ENCODE results near the gene SH2D6. TPM values are rescaled to one million over a fixed set of nuclear protein-coding genes. Genes with fewer than 3 reads are reported as not detected.
"Not testable (repeated sequence)": the region's sequence is repeated elsewhere in the genome, so short reads cannot be mapped to it uniquely, and the experiment has no call there.

Gene SH2D6
- total and polyA plus RNA-seq, 2 donors (not counting 1 experiment from before 2014, with no cell fraction given) = 0.27 to 1.6 TPM

DNA sequence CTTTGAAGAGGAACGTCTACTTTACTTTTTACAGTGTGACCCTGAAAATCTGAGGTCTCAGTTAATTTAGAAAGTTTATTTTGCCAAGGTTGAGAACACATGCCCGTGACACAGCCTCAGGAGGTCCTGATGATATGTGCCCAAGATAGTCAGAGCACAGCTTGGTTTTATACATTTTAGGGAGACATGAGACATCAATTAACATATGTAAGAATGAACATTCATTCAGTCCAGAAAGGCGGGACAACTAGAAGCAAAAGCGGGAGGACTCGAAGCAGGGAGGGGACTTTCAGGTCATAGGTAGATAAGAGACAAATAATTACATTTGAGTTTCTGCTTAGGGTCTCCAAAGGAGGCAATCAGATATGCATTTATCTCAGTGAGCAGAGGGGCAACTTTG, 40.3 kb upstream of the SH2D6 start:
- no peak overlapping the region for H3K27ac ChIP-seq (ENCODE audit: low read length in 2 of 2)
- Mint-ChIP-seq H3K27me3 (no peaks in the 10 kb centered on the region), H3K4me3 (no peak overlapping the region), H3K9me3 (ENCODE audit: insufficient read depth) (no peaks in the 10 kb centered on the region), H3K27ac (no peak overlapping the region), H3K4me1 (no peaks in the 10 kb centered on the region)
- no peaks in the 10 kb centered on the region for H4K20me1 ChIP-seq (ENCODE audit: control insufficient read depth, insufficient read depth, low read length, poor library complexity, severe bottlenecking)
- H3K9me3 ChIP-seq (ENCODE audit: control extremely low read depth in 1 of 3, control insufficient read depth in 2 of 3, insufficient read depth in 1 of 3, low read length in 2 of 3) = peaks cover 0 to 8% (median 4%) of the 10 kb centered on the region in 3 donors
- no CpG with 5 or more reads among the region's 5 CpGs for WGBS (ENCODE audit: insufficient coverage)
- H3K4me3 ChIP-seq (ENCODE audit: control extremely low read depth in 1 of 5, extremely low read depth in 1 of 5, insufficient read depth in 1 of 5, low read depth in 2 of 5, low read length in 4 of 5) = no peak overlapping the region
- ChIA-PET POLR2A (no interaction called here), CTCF (no interaction called here)
- peaks cover 4 to 34% of the 10 kb centered on the region in 2 experiments for H3K36me3 ChIP-seq (replicated peaks in 1 of 2; ENCODE audit: control extremely low read depth in 1 of 2, control insufficient read depth in 1 of 2, extremely low read depth in 1 of 2, insufficient read depth in 2 of 2, low read length in 1 of 2)
- intact Hi-C loops (cut with micrococcal nuclease) = no loop called here
- no peaks in the 10 kb centered on the region for H3K79me2 ChIP-seq (ENCODE audit: control insufficient read depth, insufficient read depth, low read length)
- no peaks in the 10 kb centered on the region for H3K27me3 ChIP-seq (replicated peaks in 1 of 4; ENCODE audit: control extremely low read depth in 1 of 4, control insufficient read depth in 3 of 4, insufficient read depth in 4 of 4, low read length in 3 of 4)
- TF ChIP-seq, protein P1, sequence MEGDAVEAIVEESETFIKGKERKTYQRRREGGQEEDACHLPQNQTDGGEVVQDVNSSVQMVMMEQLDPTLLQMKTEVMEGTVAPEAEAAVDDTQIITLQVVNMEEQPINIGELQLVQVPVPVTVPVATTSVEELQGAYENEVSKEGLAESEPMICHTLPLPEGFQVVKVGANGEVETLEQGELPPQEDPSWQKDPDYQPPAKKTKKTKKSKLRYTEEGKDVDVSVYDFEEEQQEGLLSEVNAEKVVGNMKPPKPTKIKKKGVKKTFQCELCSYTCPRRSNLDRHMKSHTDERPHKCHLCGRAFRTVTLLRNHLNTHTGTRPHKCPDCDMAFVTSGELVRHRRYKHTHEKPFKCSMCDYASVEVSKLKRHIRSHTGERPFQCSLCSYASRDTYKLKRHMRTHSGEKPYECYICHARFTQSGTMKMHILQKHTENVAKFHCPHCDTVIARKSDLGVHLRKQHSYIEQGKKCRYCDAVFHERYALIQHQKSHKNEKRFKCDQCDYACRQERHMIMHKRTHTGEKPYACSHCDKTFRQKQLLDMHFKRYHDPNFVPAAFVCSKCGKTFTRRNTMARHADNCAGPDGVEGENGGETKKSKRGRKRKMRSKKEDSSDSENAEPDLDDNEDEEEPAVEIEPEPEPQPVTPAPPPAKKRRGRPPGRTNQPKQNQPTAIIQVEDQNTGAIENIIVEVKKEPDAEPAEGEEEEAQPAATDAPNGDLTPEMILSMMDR (IDR thresholded peaks at IDR 0.05) = no peak
- TF ChIP-seq EZH2 (IDR thresholded peaks at IDR 0.05; ENCODE audit: borderline replicate concordance, insufficient read depth, low read depth, low read length, poor library complexity, severe bottlenecking) = no peak
- no peak overlapping the region for H3K9ac ChIP-seq (ENCODE audit: low read length)
- DNase-seq (no peak), ATAC-seq (ENCODE audit: low read depth) (no peak)
- H3K4me1 ChIP-seq (ENCODE audit: control insufficient read depth in 2 of 2, insufficient read depth in 2 of 2, low read length in 2 of 2) = no peaks in the 10 kb centered on the region
- no peak overlapping the region for H3K4me2 ChIP-seq (replicated peaks; ENCODE audit: low read depth, low read length, poor library complexity, severe bottlenecking)
- no peak overlapping the region for H2AFZ ChIP-seq (ENCODE audit: insufficient read depth, low read depth, low read length, poor library complexity, severe bottlenecking)

- H3K4me1 ChIP-seq (ENCODE audit: control insufficient read depth in 2 of 2, insufficient read depth in 2 of 2, low read length in 2 of 2) = no peaks in the 10 kb centered on the region
- ATAC-seq (ENCODE audit: low read depth) (no peak), DNase-seq (no peak)
- peaks cover 4 to 34% of the 10 kb centered on the region in 2 experiments for H3K36me3 ChIP-seq (replicated peaks in 1 of 2; ENCODE audit: control extremely low read depth in 1 of 2, control insufficient read depth in 1 of 2, extremely low read depth in 1 of 2, insufficient read depth in 2 of 2, low read length in 1 of 2)
- H3K27ac ChIP-seq (ENCODE audit: low read length in 2 of 2) = no peak overlapping the region
- H3K4me3 ChIP-seq (ENCODE audit: control extremely low read depth in 1 of 5, extremely low read depth in 1 of 5, insufficient read depth in 1 of 5, low read depth in 2 of 5, low read length in 4 of 5) = no peak overlapping the region
- WGBS (ENCODE audit: insufficient coverage) = no CpG with 5 or more reads among the region's 1 CpG
- H3K27me3 Mint-ChIP-seq = no peaks in the 10 kb centered on the region
- ChIA-PET CTCF (no interaction called here), POLR2A (no interaction called here)
- intact Hi-C loops (cut with micrococcal nuclease) = no loop called here
- H3K9me3 Mint-ChIP-seq (ENCODE audit: insufficient read depth) = no peaks in the 10 kb centered on the region
- no peak for TF ChIP-seq EZH2 (IDR thresholded peaks at IDR 0.05; ENCODE audit: borderline replicate concordance, insufficient read depth, low read depth, low read length, poor library complexity, severe bottlenecking)
- TF ChIP-seq, protein P1 (IDR thresholded peaks at IDR 0.05) = no peak
- peaks cover 0 to 8% (median 4%) of the 10 kb centered on the region in 3 donors for H3K9me3 ChIP-seq (ENCODE audit: control extremely low read depth in 1 of 3, control insufficient read depth in 2 of 3, insufficient read depth in 1 of 3, low read length in 2 of 3)
- no peaks in the 10 kb centered on the region for H3K4me1 Mint-ChIP-seq
- no peak overlapping the region for H3K27ac Mint-ChIP-seq
- no peak overlapping the region for H2AFZ ChIP-seq (ENCODE audit: insufficient read depth, low read depth, low read length, poor library complexity, severe bottlenecking)
- H3K27me3 ChIP-seq (replicated peaks in 1 of 4; ENCODE audit: control extremely low read depth in 1 of 4, control insufficient read depth in 3 of 4, insufficient read depth in 4 of 4, low read length in 3 of 4) = no peaks in the 10 kb centered on the region
- no peaks in the 10 kb centered on the region for H4K20me1 ChIP-seq (ENCODE audit: control insufficient read depth, insufficient read depth, low read length, poor library complexity, severe bottlenecking)
- H3K9ac ChIP-seq (ENCODE audit: low read length) = no peak overlapping the region
- no peak overlapping the region for H3K4me2 ChIP-seq (replicated peaks; ENCODE audit: low read depth, low read length, poor library complexity, severe bottlenecking)
- no peaks in the 10 kb centered on the region for H3K79me2 ChIP-seq (ENCODE audit: control insufficient read depth, insufficient read depth, low read length)
- H3K4me3 Mint-ChIP-seq = no peak overlapping the region
Measured at GRCh38 chr2:85380048-85380447, 38.5 kb upstream of the SH2D6 start.

GRCh38 chr2:85383151-85383550, 35.4 kb upstream of the SH2D6 start:
- H3K4me3 Mint-ChIP-seq; intact Hi-C loops (cut with micrococcal nuclease); H3K27ac ChIP-seq (ENCODE audit: low read length in 2 of 2); H3K4me3 ChIP-seq (ENCODE audit: control extremely low read depth in 1 of 5, extremely low read depth in 1 of 5, insufficient read depth in 1 of 5, low read depth in 2 of 5, low read length in 4 of 5); H3K9ac ChIP-seq (ENCODE audit: low read length); H3K79me2 ChIP-seq (ENCODE audit: control insufficient read depth, insufficient read depth, low read length); H3K27me3 ChIP-seq (replicated peaks in 1 of 4; ENCODE audit: control extremely low read depth in 1 of 4, control insufficient read depth in 3 of 4, insufficient read depth in 4 of 4, low read length in 3 of 4); H3K9me3 Mint-ChIP-seq (ENCODE audit: insufficient read depth); H4K20me1 ChIP-seq (ENCODE audit: control insufficient read depth, insufficient read depth, low read length, poor library complexity, severe bottlenecking); ATAC-seq (ENCODE audit: low read depth); H3K27ac Mint-ChIP-seq; H3K4me2 ChIP-seq (replicated peaks; ENCODE audit: low read depth, low read length, poor library complexity, severe bottlenecking); H3K4me1 ChIP-seq (ENCODE audit: control insufficient read depth in 2 of 2, insufficient read depth in 2 of 2, low read length in 2 of 2); H3K27me3 Mint-ChIP-seq; H3K4me1 Mint-ChIP-seq; POLR2A ChIA-PET; DNase-seq; H3K9me3 ChIP-seq (ENCODE audit: control extremely low read depth in 1 of 3, control insufficient read depth in 2 of 3, insufficient read depth in 1 of 3, low read length in 2 of 3); H2AFZ ChIP-seq (ENCODE audit: insufficient read depth, low read depth, low read length, poor library complexity, severe bottlenecking): not testable (repeated sequence)
- CTCF ChIA-PET = interaction anchor here (1.0 to 1.7 kb wide), 3 partner anchors 38 to 697 kb away, joined by 3 to 5 read pairs (median 4); no protein-coding TSS in a partner anchor
- H3K36me3 ChIP-seq (replicated peaks in 1 of 2; ENCODE audit: control extremely low read depth in 1 of 2, control insufficient read depth in 1 of 2, extremely low read depth in 1 of 2, insufficient read depth in 2 of 2, low read length in 1 of 2) = peaks cover 2 to 19% of the 10 kb centered on the region in 2 experiments
- 100% methylated on average over 1 of the region's 5 CpGs for WGBS (ENCODE audit: insufficient coverage)

Measured in B cell (primary cell).